ENCODE results near the gene SLIT3.

Gene SLIT3

GRCh38 chr5:168740092-168740800 is 560.7 kb downstream of the SLIT3 start:
- no peaks in the 10 kb centered on the region for H3K27me3 ChIP-seq
- H3K4me1 ChIP-seq, result peaks cover 14% of the 10 kb centered on the region
- no peak for TF ChIP-seq CTCF (IDR thresholded peaks at IDR 0.05; ENCODE audit: low read depth, low read length)
- no peaks in the 10 kb centered on the region for H3K9me3 ChIP-seq
- no peak for DNase-seq
- H3K36me3 ChIP-seq, result peaks cover 87% of the 10 kb centered on the region
- H3K4me3 ChIP-seq (ENCODE audit: low read depth, low read length), result no peak overlapping the region

GRCh38 chr5:168737066-168737465 is 563.9 kb downstream of the SLIT3 start:
- Histone ChIP-seq H3K9me3 (no peaks in the 10 kb centered on the region), H3K27me3 (no peaks in the 10 kb centered on the region), H3K4me3 (ENCODE audit: low read depth, low read length) (no peak overlapping the region), H3K4me1 (peaks cover 3% of the 10 kb centered on the region; the same call in 1 of the 2 replicates), H3K36me3 (peaks cover 92% of the 10 kb centered on the region)
- TF ChIP-seq CTCF (IDR thresholded peaks at IDR 0.05; ENCODE audit: low read depth, low read length), result no peak
- DNase-seq, result no peak

- Histone ChIP-seq H3K27me3 (no peaks in the 10 kb centered on the region), H3K36me3 (peaks cover 97% of the 10 kb centered on the region), H3K9me3 (no peaks in the 10 kb centered on the region), H3K4me1 (peaks cover 3% of the 10 kb centered on the region; the same call in 1 of the 2 replicates), H3K4me3 (ENCODE audit: low read depth, low read length) (no peak overlapping the region)
- DNase-seq, result no peak
- TF ChIP-seq CTCF (IDR thresholded peaks at IDR 0.05; ENCODE audit: low read depth, low read length), result no peak
These were observed 564.6 kb downstream of the SLIT3 start for GRCh38 chr5:168736281-168736831.

- H3K27me3 ChIP-seq, result no peaks in the 10 kb centered on the region
- no peak for DNase-seq
These were observed 566.2 kb downstream of the SLIT3 start for GRCh38 chr5:168734620-168735300.

GRCh38 chr5:168734119-168734518 is 566.8 kb downstream of the SLIT3 start:
- peaks cover 93% of the 10 kb centered on the region for H3K36me3 ChIP-seq
- H3K4me3 ChIP-seq (ENCODE audit: low read depth, low read length), result no peak overlapping the region
- H3K9me3 ChIP-seq, result no peaks in the 10 kb centered on the region
- DNase-seq, result no peak
- H3K27me3 ChIP-seq, result no peaks in the 10 kb centered on the region
- peaks cover 3% of the 10 kb centered on the region; the same call in 1 of the 2 replicates for H3K4me1 ChIP-seq
- no peak for TF ChIP-seq CTCF (IDR thresholded peaks at IDR 0.05; ENCODE audit: low read depth, low read length)

More at GRCh38 chr5:168734620-168735300, 566.2 kb downstream of the SLIT3 start:
- Histone ChIP-seq H3K4me3 (ENCODE audit: low read depth, low read length) (no peak overlapping the region), H3K9me3 (no peaks in the 10 kb centered on the region), H3K36me3 (peaks cover 96% of the 10 kb centered on the region), H3K4me1 (peaks cover 3% of the 10 kb centered on the region; the same call in 1 of the 2 replicates)
- TF ChIP-seq CTCF (IDR thresholded peaks at IDR 0.05; ENCODE audit: low read depth, low read length), result no peak

Data from BE2C (cell line).